Thymus (tissue), 11 donors: ENCODE results near the gene NR4A1. TPM values are rescaled to one million over a fixed set of nuclear protein-coding genes. Genes with fewer than 3 reads are reported as not detected.

Source experiments
- DNase-seq, 9 donors: peaks; one replicate each; pipeline ENCODE4 v3.0.0-alpha.2; 2013; ENCODE audit warnings: low spot score in 9 of 9, low read depth in 6 of 9, missing footprints in 1 of 9
- H3K27ac ChIP-seq, 2 donors: one replicate each; pipeline ENCODE4 v1.5.1; 2013; ENCODE audit warnings: control low read depth in 1 of 2, low read depth in 1 of 2, low read length in 1 of 2, mild to moderate bottlenecking in 1 of 2, moderate library complexity in 1 of 2
- H3K27me3 ChIP-seq, 2 donors: one replicate each; pipeline ENCODE4 v1.5.1; 2013; ENCODE audit warnings: low read length in 1 of 2; ENCODE audit not compliant: control insufficient read depth in 2 of 2, insufficient read depth in 1 of 2
- H3K36me3 ChIP-seq, 2 donors: one replicate each; pipeline ENCODE4 v1.5.1; 2013; ENCODE audit warnings: low read length in 1 of 2, mild to moderate bottlenecking in 1 of 2, moderate library complexity in 1 of 2; ENCODE audit not compliant: control insufficient read depth in 2 of 2, insufficient read depth in 2 of 2
- H3K4me1 ChIP-seq, 2 donors: one replicate each; pipeline ENCODE4 v1.5.1; 2013; ENCODE audit warnings: low read length in 2 of 2; ENCODE audit not compliant: control insufficient read depth in 2 of 2, insufficient read depth in 2 of 2
- H3K4me3 ChIP-seq, 2 donors: one replicate each; pipeline ENCODE4 v1.5.1; 2013; ENCODE audit warnings: low read length in 2 of 2, control low read depth in 1 of 2, mild to moderate bottlenecking in 1 of 2
- H3K9me3 ChIP-seq, 2 donors: one replicate each; pipeline ENCODE4 v1.5.1; 2013; ENCODE audit warnings: low read length in 1 of 2, mild to moderate bottlenecking in 1 of 2; ENCODE audit not compliant: control insufficient read depth in 2 of 2, insufficient read depth in 1 of 2
- WGBS: extraction: QIAGEN DNeasy Blood & Tissue Kit; methylation state at CpG from one replicate; pipeline ENCODE4 v1.1.7; 2013; 5-methylcytosine and 5-hydroxymethylcytosine counted together
- polyA plus RNA-seq: library from polyadenylated mRNA; stranded (reverse); fragments of 200-250 nt; gene quantifications from one replicate; pipeline ENCODE4 v1.2.3, GENCODE V29; 2013
- total RNA-seq: library from RNA; stranded (reverse); fragments of 120-200 nt; gene quantifications from one replicate; pipeline ENCODE4 v1.2.4, GENCODE V29; 2013
- donor health status: healthy.

The NR4A1 gene
- total and polyA plus RNA-seq, 2 donors: 10.4 to 106 TPM

- peaks cover 4 to 18% of the 10 kb centered on the region in 2 donors for H3K36me3 ChIP-seq
- peak overlapping the region; percentile 18 to 53 for H3K27ac ChIP-seq
- H3K4me3 ChIP-seq: no peak overlapping the region
- H3K9me3 ChIP-seq: peaks cover 0 to 9% of the 10 kb centered on the region in 2 donors
- WGBS: 95% methylated on average over 93 of the region's 93 CpGs
- H3K27me3 ChIP-seq: no peaks in the 10 kb centered on the region
- peaks cover 3 to 41% of the 10 kb centered on the region in 2 donors for H3K4me1 ChIP-seq
- DNase-seq: no peak
Observed at GRCh38 chr12:52014567-52015530, 36.4 kb upstream of the NR4A1 start.

GRCh38 chr12:52015532-52016041 lies 35.7 kb upstream of the NR4A1 start:
- Histone ChIP-seq H3K27me3 (no peaks in the 10 kb centered on the region), H3K4me3 (no peak overlapping the region), H3K36me3 (peaks cover 4 to 18% of the 10 kb centered on the region in 2 donors), H3K4me1 (peaks cover 3 to 41% of the 10 kb centered on the region in 2 donors), H3K27ac (peak overlapping the region; percentile 18 to 53), H3K9me3 (peaks cover 0 to 4% of the 10 kb centered on the region in 2 donors)
- peak in 1 of 9 donors; percentile 56 for DNase-seq
- WGBS: 50% methylated on average over 10 of the region's 10 CpGs

DNA sequence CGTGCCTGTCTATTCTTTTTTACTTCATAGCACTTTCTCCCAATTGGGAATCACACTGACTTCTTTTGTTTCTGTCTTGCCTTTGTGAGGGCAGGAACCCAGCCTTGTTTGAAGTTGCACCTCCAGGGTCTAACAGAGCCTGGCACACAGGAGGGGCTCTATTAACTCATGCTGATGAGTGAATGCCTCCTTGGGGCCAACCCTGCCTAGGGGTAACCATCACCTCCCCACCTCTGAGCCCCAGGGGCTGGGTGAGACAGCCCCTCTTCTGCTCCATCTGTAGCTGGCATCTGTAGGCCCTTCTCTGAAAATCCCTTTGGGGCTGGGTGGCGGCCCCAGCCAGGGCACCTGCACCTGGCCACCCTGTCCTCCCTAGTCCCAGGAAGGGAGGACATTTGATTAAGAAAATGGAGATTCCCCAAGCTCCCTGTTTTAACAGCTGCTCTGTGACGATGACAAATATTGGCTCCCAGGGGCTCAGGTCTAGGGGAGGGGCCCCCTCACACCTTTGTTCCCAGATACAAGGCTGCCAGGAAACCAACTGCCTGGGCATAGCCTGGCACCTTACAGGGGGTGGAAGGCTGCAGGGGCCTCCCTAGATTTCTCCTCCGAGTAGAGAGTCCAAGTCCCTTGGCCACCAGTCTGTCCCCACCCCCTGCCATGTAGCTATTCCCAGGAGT lies 32.7 kb upstream of the NR4A1 start:
- Histone ChIP-seq H3K27ac (no peak overlapping the region), H3K9me3 (peaks cover 0 to 4% of the 10 kb centered on the region in 2 donors), H3K4me3 (no peak overlapping the region), H3K27me3 (peaks cover 0 to 15% of the 10 kb centered on the region in 2 donors), H3K4me1 (peaks cover 7 to 59% of the 10 kb centered on the region in 2 donors), H3K36me3 (peaks cover 0 to 4% of the 10 kb centered on the region in 2 donors)
- DNase-seq: no peak
- 91% methylated on average over 4 of the region's 4 CpGs for WGBS

- H3K4me3 ChIP-seq: no peak overlapping the region
- H3K9me3 ChIP-seq: no peaks in the 10 kb centered on the region
- peaks cover 0 to 4% of the 10 kb centered on the region in 2 donors for H3K36me3 ChIP-seq
- WGBS: 95% methylated on average over 13 of the region's 13 CpGs
- no peak overlapping the region for H3K27ac ChIP-seq
- DNase-seq: no peak
- peaks cover 0 to 16% of the 10 kb centered on the region in 2 donors for H3K27me3 ChIP-seq
- H3K4me1 ChIP-seq: peaks cover 13 to 59% of the 10 kb centered on the region in 2 donors
Observed at GRCh38 chr12:52019113-52019770, 32.0 kb upstream of the NR4A1 start.

- 28% methylated on average over 9 of the region's 9 CpGs for WGBS
- Histone ChIP-seq H3K36me3 (no peaks in the 10 kb centered on the region), H3K4me1 (peaks cover 19 to 67% of the 10 kb centered on the region in 2 donors), H3K27me3 (peaks cover 0 to 16% of the 10 kb centered on the region in 2 donors), H3K9me3 (no peaks in the 10 kb centered on the region), H3K27ac (no peak overlapping the region), H3K4me3 (no peak overlapping the region)
- peak in 4 of 9 donors; percentile 55 to 84 (median 72) for DNase-seq
Observed at GRCh38 chr12:52020539-52021336, 30.5 kb upstream of the NR4A1 start.

DNA sequence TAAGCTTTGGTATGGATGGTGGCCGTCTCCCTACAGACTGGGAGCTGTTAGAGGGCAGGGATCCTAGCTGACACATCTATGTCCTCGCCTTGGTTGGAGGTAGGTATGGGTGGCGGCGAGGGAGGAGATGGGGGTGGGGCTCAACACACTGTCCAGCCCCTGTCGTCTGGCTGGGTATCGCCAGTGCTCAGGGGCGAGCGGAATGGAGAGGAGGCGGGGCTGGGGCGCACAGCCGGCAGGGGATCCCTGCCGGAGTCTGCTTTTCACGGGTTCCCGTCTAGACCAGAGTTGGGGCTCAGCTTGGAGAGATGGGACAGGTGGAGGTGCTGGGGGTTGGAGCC lies 28.4 kb upstream of the NR4A1 start:
- H3K27me3 ChIP-seq: peaks cover 0 to 16% of the 10 kb centered on the region in 2 donors
- H3K9me3 ChIP-seq: no peaks in the 10 kb centered on the region
- peak overlapping the region in 1 of 2 donors; percentile 18 for H3K27ac ChIP-seq
- peaks cover 19 to 64% of the 10 kb centered on the region in 2 donors for H3K4me1 ChIP-seq
- 9% methylated on average over 14 of the region's 14 CpGs for WGBS
- no peak for DNase-seq
- no peaks in the 10 kb centered on the region for H3K36me3 ChIP-seq
- H3K4me3 ChIP-seq: peak overlapping the region; percentile 43 to 53

GRCh38 chr12:52023182-52023975 lies 27.9 kb upstream of the NR4A1 start:
- no peaks in the 10 kb centered on the region for H3K36me3 ChIP-seq
- H3K9me3 ChIP-seq: no peaks in the 10 kb centered on the region
- peaks cover 0 to 16% of the 10 kb centered on the region in 2 donors for H3K27me3 ChIP-seq
- H3K4me1 ChIP-seq: peaks cover 19 to 62% of the 10 kb centered on the region in 2 donors
- peak overlapping the region; percentile 43 to 53 for H3K4me3 ChIP-seq
- peak overlapping the region; percentile 31 to 83 for H3K27ac ChIP-seq
- under 1% methylated on average over 70 of the region's 70 CpGs for WGBS
- peak in 5 of 9 donors; percentile 68 to 87 (median 83) for DNase-seq
